ENCODE data around the gene SOX6. TPM values are rescaled to one million over a fixed set of nuclear protein-coding genes. Genes with fewer than 3 reads are reported as not detected.
A peak's percentile ranks its signal among the peaks of the same experiment; 100 is the strongest.

SOX6 gene
- total and polyA plus RNA-seq, 2 of the 13 experiments (the other 11 are each of a cell fraction or from before 2014, with no cell fraction given) = 2.6 to 11.2 TPM

DNA sequence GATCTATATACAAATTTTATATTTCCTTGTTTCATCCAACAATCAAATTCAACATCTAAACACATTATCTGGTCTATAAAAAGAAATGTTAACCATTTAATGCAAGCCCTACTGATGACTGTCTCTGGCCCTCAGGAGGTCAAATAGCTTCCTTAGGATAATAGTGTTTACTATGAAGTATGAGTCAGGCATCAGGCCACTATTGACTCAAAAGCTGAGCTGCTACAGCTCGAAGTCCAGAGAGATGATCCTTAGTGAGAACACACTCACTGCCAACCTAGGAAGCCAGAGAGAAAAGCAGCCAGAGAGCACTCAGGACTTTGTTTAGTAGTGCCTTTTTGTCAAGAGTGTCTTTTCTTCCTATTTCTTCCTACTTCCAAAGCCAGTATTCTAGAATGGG, 171.8 kb downstream of the SOX6 start (continued):
- TF ChIP-seq PATZ1 (CRISPR knock-in tag; IDR thresholded peaks at IDR 0.05) (no peak), ZNF292 (CRISPR knock-in tag; IDR thresholded peaks at IDR 0.05; ENCODE audit: borderline replicate concordance, low read depth) (peak; percentile 76; the same call in 1 of the 2 replicates), ZNF607 (CRISPR knock-in tag; IDR thresholded peaks at IDR 0.05; ENCODE audit: borderline replicate concordance) (no peak), ZNF546 (CRISPR knock-in tag; conservative IDR thresholded peaks at IDR 0.05) (no peak), YEATS4 (CRISPR knock-in tag; IDR thresholded peaks at IDR 0.05; ENCODE audit: borderline replicate concordance) (peak; percentile 46; the same call in 1 of the 2 replicates), ZNF274 (CRISPR knock-in tag; IDR thresholded peaks at IDR 0.05) (no peak), ISX (CRISPR knock-in tag; conservative IDR thresholded peaks at IDR 0.05) (no peak), KLF11 (CRISPR knock-in tag; IDR thresholded peaks at IDR 0.05) (no peak), JUND (CRISPR knock-in tag; IDR thresholded peaks at IDR 0.05) (peak; percentile 97), RXRB (CRISPR knock-in tag; IDR thresholded peaks at IDR 0.05; ENCODE audit: borderline replicate concordance) (peak; percentile 83), SMYD3 (CRISPR knock-in tag; IDR thresholded peaks at IDR 0.05) (0 out of 2 replicates have a peak, but pooled peaks have one; percentile 48), ADNP (CRISPR knock-in tag; IDR thresholded peaks at IDR 0.05) (no peak), ZNF251 (CRISPR knock-in tag; IDR thresholded peaks at IDR 0.05) (no peak), IRF1 (CRISPR knock-in tag; IDR thresholded peaks at IDR 0.05; ENCODE audit: low read depth) (no peak), ZNF543 (CRISPR knock-in tag; IDR thresholded peaks at IDR 0.05) (no peak), ZNF451 (CRISPR knock-in tag; IDR thresholded peaks at IDR 0.05) (no peak), THAP8 (CRISPR knock-in tag; IDR thresholded peaks at IDR 0.05; ENCODE audit: borderline replicate concordance) (no peak), TBX2 (CRISPR knock-in tag; IDR thresholded peaks at IDR 0.05; ENCODE audit: borderline replicate concordance) (peak; percentile 47; the same call in 1 of the 2 replicates), RFX3 (CRISPR knock-in tag; IDR thresholded peaks at IDR 0.05) (no peak), NFATC3 (CRISPR knock-in tag; IDR thresholded peaks at IDR 0.05) (no peak)
- TF ChIP-seq, protein P1, sequence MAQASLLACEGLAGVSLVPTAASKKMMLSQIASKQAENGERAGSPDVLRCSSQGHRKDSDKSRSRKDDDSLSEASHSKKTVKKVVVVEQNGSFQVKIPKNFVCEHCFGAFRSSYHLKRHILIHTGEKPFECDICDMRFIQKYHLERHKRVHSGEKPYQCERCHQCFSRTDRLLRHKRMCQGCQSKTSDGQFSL (CRISPR knock-in tag; IDR thresholded peaks at IDR 0.05) = no peak
- TF ChIP-seq, protein P2, sequence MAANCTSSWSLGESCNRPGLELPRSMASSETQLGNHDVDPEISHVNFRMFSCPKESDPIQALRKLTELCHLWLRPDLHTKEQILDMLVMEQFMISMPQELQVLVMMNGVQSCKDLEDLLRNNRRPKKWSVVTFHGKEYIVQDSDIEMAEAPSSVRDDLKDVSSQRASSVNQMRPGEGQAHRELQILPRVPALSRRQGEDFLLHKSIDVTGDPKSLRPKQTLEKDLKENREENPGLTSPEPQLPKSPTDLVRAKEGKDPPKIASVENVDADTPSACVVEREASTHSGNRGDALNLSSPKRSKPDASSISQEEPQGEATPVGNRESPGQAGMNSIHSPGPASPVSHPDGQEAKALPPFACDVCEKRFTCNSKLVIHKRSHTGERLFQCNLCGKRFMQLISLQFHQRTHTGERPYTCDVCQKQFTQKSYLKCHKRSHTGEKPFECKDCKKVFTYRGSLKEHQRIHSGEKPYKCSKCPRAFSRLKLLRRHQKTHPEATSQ (CRISPR knock-in tag; IDR thresholded peaks at IDR 0.05; ENCODE audit: borderline replicate concordance) = no peak
